Gastrocnemius medialis (tissue), 4 donors: Measurements from ENCODE around the gene WDR7. TPM values are rescaled to one million over a fixed set of nuclear protein-coding genes. Genes with fewer than 3 reads are reported as not detected.

Experiments
- ATAC-seq, 2 donors: fragments of 150-250 bp; one replicate each; pipeline ENCODE4 v1.9.1; 2016
- DNase-seq, 2 donors: peaks; one replicate each; pipeline ENCODE4 v3.0.0-alpha.2; 2019
- H3K27ac ChIP-seq, 4 donors: fragments of 200-600 bp; sonication (generic); 1 replicate in 1 of 4; 2 replicates in 3 of 4; pipeline ENCODE4 v1.5.1; 2016 to 2018; ENCODE audit warnings: mild to moderate bottlenecking in 2 of 4, moderate library complexity in 1 of 4
- H3K27me3 ChIP-seq, 3 donors: fragments of 200-600 bp; sonication (generic) in 2 of 3; 1 replicate in 1 of 3; 2 replicates in 2 of 3; pipeline versions ENCODE4 v1.5.1 to v1.6.0; 2016 to 2019; ENCODE audit warnings: mild to moderate bottlenecking in 1 of 3, moderate library complexity in 1 of 3
- H3K36me3 ChIP-seq, 2 donors: fragments of 200-600 bp; sonication (generic) in 1 of 2; one replicate each; pipeline ENCODE4 v1.5.1; 2017 to 2018
- H3K4me1 ChIP-seq, 2 donors: fragments of 200-600 bp; sonication (generic) in 1 of 2; one replicate each; pipeline ENCODE4 v1.5.1; 2016 to 2017; ENCODE audit warnings: mild to moderate bottlenecking in 2 of 2
- H3K4me3 ChIP-seq, 4 donors: fragments of 200-600 bp; sonication (generic) in 3 of 4; 1 replicate in 1 of 4; 2 replicates in 3 of 4; pipeline ENCODE4 v1.5.1; 2016 to 2019; ENCODE audit warnings: mild to moderate bottlenecking in 2 of 4
- H3K9me3 ChIP-seq, 3 donors: fragments of 200-600 bp; sonication (generic) in 2 of 3; 1 replicate in 1 of 3; 2 replicates in 2 of 3; pipeline ENCODE4 v1.5.1; 2016 to 2019
- POLR2A ChIP-seq, 2 donors: fragments of 450-650 bp; IDR thresholded peaks; one replicate each; pipeline ENCODE4 v1.6.1; 2017; ENCODE audit warnings: antibody characterized with exemption in 2 of 2, mild to moderate bottlenecking in 2 of 2, moderate library complexity in 2 of 2
- in situ Hi-C, 4 donors: fragments of 200-750 bp; cut with MboI; loops; one replicate each; pipeline versions ENCODE4 v1.15.0 to v1.8.0; 2017; ENCODE audit warnings: low sequenced_read_pairs in 4 of 4
- intact Hi-C: fragments of 100-400 bp; cut with DNase I; formaldehyde crosslinking; loops from one replicate; pipeline ENCODE4 v1.15.1; 2023; ENCODE audit warnings: low total_unique reads
- total RNA-seq, 4 donors: library from RNA; depleted of rRNA; stranded (reverse); fragments of >200 nt; gene quantifications; one replicate each; pipeline versions ENCODE4 v1.1.0 to v1.2.3, GENCODE V29; 2016
- TF ChIP-seq, protein P1 (sequence below), 5 experiments: fragments of 450-650 bp in 3 of 5; fragments of 200-600 bp in 2 of 5; sonication (generic) in 2 of 5; IDR thresholded peaks in 4 of 5; conservative IDR thresholded peaks in 1 of 5; 1 replicate in 4 of 5; 2 replicates in 1 of 5; pipeline ENCODE4 v1.5.1; 2016 to 2019; ENCODE audit warnings: antibody characterized with exemption in 5 of 5, mild to moderate bottlenecking in 3 of 5, moderate library complexity in 3 of 5

The WDR7 gene
- total RNA-seq, 4 donors from 2014 or later, result 20.5 to 24.2 (median 21.8) TPM

DNA sequence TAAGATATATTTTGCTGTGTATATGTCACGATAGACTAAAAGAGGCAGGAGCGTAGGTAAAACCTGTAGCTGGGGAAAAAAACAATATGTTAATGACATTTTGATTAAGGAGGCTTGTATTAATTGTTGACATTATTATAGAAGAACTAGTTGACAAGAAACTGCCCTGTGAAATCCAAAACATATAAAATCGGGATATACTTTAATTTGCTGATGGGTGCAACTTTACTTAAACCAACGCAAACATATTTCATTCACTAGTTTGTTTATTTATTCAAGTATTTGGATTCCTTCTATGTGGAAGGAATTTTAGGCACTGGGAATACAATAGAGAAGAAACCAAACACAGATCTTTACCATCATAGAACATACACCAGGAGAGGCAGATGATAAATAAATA lies 8.0 kb downstream of the WDR7 start:
- TF ChIP-seq POLR2A (IDR thresholded peaks at IDR 0.05), result no peak
- TF ChIP-seq, protein P1, sequence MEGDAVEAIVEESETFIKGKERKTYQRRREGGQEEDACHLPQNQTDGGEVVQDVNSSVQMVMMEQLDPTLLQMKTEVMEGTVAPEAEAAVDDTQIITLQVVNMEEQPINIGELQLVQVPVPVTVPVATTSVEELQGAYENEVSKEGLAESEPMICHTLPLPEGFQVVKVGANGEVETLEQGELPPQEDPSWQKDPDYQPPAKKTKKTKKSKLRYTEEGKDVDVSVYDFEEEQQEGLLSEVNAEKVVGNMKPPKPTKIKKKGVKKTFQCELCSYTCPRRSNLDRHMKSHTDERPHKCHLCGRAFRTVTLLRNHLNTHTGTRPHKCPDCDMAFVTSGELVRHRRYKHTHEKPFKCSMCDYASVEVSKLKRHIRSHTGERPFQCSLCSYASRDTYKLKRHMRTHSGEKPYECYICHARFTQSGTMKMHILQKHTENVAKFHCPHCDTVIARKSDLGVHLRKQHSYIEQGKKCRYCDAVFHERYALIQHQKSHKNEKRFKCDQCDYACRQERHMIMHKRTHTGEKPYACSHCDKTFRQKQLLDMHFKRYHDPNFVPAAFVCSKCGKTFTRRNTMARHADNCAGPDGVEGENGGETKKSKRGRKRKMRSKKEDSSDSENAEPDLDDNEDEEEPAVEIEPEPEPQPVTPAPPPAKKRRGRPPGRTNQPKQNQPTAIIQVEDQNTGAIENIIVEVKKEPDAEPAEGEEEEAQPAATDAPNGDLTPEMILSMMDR (IDR thresholded peaks at IDR 0.05 in 4 of 5, conservative IDR thresholded peaks at IDR 0.05 in 1 of 5), result no peak
- intact Hi-C loops (no loop called here), in situ Hi-C loops (no loop called here)
- ATAC-seq (no peak), DNase-seq (no peak)
- Histone ChIP-seq H3K9me3 (no peaks in the 10 kb centered on the region), H3K36me3 (no peaks in the 10 kb centered on the region), H3K4me3 (no peak overlapping the region), H3K4me1 (peaks cover 8 to 27% of the 10 kb centered on the region in 2 donors), H3K27ac (no peak overlapping the region), H3K27me3 (no peaks in the 10 kb centered on the region)

DNA sequence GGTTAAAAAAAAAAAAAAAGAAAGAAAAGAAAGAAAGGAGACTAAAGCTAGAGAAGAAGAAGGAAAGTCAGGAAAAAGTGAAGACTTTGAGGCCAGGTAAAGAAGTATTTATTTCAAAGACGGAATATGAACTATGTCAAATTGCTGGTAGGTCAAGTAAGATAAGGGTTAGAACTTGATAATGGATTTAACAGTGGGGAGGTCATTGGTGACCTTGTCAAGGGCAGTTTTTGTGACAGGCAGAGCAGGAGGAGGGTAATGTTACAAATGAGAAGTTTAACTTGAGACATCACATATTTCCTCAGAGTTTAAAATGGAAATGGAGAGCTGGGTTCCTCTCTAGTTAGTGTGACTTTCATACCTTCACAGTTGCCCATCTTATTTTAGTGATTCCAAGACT lies 9.5 kb downstream of the WDR7 start:
- no peak for DNase-seq
- ATAC-seq, result peak in 1 of 2 donors; percentile 46
- TF ChIP-seq, protein P1 (IDR thresholded peaks at IDR 0.05 in 4 of 5, conservative IDR thresholded peaks at IDR 0.05 in 1 of 5), result no peak
- TF ChIP-seq POLR2A (IDR thresholded peaks at IDR 0.05), result no peak
- in situ Hi-C loops (no loop called here), intact Hi-C loops (no loop called here)
- Histone ChIP-seq H3K27me3 (no peaks in the 10 kb centered on the region), H3K36me3 (no peaks in the 10 kb centered on the region), H3K9me3 (no peaks in the 10 kb centered on the region), H3K27ac (no peak overlapping the region), H3K4me1 (peaks cover 8 to 27% of the 10 kb centered on the region in 2 donors), H3K4me3 (no peak overlapping the region)

DNA sequence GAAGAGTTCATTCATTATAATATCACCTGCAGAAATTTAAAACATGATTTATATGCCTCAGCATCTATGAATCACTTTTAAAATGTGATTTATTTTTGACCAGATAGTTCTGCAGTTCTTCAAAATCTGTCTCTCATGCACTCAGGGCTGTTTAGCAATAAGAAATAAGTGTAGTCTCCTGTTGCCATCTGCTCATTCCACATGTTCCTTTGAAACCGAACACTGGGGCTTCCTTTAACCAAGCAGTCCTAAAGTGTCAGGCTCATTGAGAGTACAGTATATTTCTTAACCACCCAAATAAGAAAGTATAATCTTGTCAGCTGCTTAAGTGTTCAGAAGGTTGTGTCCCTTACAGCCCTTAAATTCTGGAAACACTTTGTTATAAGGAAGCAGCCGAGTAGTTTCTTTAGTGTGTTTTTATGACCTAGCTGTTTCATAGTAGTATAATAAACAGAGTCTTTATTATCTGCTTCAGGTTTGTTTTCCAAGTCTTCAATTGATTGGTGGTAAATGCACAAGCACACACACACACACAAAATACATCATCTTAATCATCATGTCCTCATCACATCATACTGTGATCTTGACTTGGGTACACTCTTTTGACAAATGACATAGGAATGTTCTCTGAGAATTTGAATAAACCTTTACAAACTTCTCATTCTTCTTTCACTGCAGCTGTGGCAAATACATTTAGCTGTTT lies 10.4 kb downstream of the WDR7 start:
- in situ Hi-C loops, result no loop called here
- ATAC-seq, result peak; percentile 78 to 89
- TF ChIP-seq, protein P1 (IDR thresholded peaks at IDR 0.05 in 4 of 5, conservative IDR thresholded peaks at IDR 0.05 in 1 of 5), result no peak
- TF ChIP-seq POLR2A (IDR thresholded peaks at IDR 0.05), result no peak

DNA sequence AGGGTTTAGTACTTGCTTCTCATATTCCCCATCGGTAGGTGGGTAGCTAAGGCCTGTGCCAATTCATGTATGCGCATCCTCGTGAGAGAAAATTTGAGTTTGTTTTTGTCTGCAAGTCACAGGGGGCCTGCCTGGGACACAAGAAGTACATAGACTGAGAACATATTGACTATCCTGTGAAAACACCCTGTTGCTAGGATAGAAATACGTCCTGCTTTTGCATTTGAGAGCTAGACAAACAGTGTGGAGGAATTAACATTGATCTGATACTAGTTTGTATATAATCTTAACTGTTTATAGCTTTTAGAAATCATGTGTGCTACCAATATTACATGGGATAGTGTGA lies 10.9 kb downstream of the WDR7 start:
- no peak for ATAC-seq
- H3K27me3 ChIP-seq, result no peaks in the 10 kb centered on the region
- in situ Hi-C loops (no loop called here), intact Hi-C loops (no loop called here)
- H3K4me3 ChIP-seq, result no peak overlapping the region
- H3K4me1 ChIP-seq, result peaks cover 8 to 27% of the 10 kb centered on the region in 2 donors
- no peak overlapping the region for H3K27ac ChIP-seq
- DNase-seq, result no peak
- no peaks in the 10 kb centered on the region for H3K9me3 ChIP-seq
- no peaks in the 10 kb centered on the region for H3K36me3 ChIP-seq
- TF ChIP-seq, protein P1 (IDR thresholded peaks at IDR 0.05 in 4 of 5, conservative IDR thresholded peaks at IDR 0.05 in 1 of 5), result no peak
- no peak for TF ChIP-seq POLR2A (IDR thresholded peaks at IDR 0.05)

More for the DNA sequence above, 10.4 kb downstream of the WDR7 start:
- intact Hi-C loops, result no loop called here
- peaks cover 8 to 27% of the 10 kb centered on the region in 2 donors for H3K4me1 ChIP-seq
- no peak overlapping the region for H3K4me3 ChIP-seq
- no peak for DNase-seq
- no peaks in the 10 kb centered on the region for H3K36me3 ChIP-seq
- peak overlapping the region in 1 of 4 donors; percentile 41 for H3K27ac ChIP-seq
- H3K27me3 ChIP-seq, result no peaks in the 10 kb centered on the region
- no peaks in the 10 kb centered on the region for H3K9me3 ChIP-seq

DNA sequence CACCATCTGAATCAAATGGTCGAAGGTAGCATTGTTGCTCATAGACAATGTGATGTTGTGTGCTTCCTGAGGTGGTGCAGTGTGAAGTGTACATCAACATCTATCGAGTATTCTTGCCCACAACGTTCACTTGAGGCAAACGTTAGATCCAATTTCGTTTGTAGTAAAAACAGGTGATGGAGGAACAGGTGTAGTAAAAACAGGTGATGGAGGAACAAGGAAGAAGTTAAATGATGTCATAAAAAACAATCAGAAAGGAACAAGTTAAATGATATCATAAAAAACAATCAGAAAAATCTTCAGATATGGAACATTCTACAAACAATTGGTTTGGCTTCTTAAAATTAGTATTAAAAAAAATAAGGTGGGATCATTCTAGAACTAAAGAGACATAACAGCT lies 11.3 kb downstream of the WDR7 start:
- ATAC-seq (no peak), DNase-seq (no peak)
- no peak for TF ChIP-seq POLR2A (IDR thresholded peaks at IDR 0.05)
- TF ChIP-seq, protein P1 (IDR thresholded peaks at IDR 0.05 in 4 of 5, conservative IDR thresholded peaks at IDR 0.05 in 1 of 5), result no peak
- Histone ChIP-seq H3K4me1 (peaks cover 8 to 27% of the 10 kb centered on the region in 2 donors), H3K9me3 (no peaks in the 10 kb centered on the region), H3K27me3 (no peaks in the 10 kb centered on the region), H3K36me3 (no peaks in the 10 kb centered on the region), H3K27ac (no peak overlapping the region), H3K4me3 (no peak overlapping the region)
- intact Hi-C loops, result no loop called here
- in situ Hi-C loops, result no loop called here
